Neural progenitor cell (in vitro differentiated cells): Measurements from ENCODE around the gene PTPRK. TPM values are rescaled to one million over a fixed set of nuclear protein-coding genes. Genes with fewer than 3 reads are reported as not detected.

ENCODE experiments used
- DNase-seq: peaks from one replicate; pipeline ENCODE4 v3.0.0-alpha.2; 2016; ENCODE audit warnings: low spot score
- H2AFZ ChIP-seq: fragments of 200-600 bp; sonication (generic); replicated peaks from 2 replicates; pipeline ENCODE4 v1.6.1; 2016; ENCODE audit warnings: antibody characterized with exemption
- H3F3A ChIP-seq: fragments of 200-600 bp; sonication (generic); 2 replicates; pipeline ENCODE4 v1.6.1; 2016; ENCODE audit warnings: antibody characterized with exemption, low read depth
- H3K27ac ChIP-seq: fragments of 200-600 bp; sonication (generic); 2 replicates; pipeline ENCODE4 v1.5.1; 2016; ENCODE audit warnings: mild to moderate bottlenecking
- H3K27me3 ChIP-seq: fragments of 200-600 bp; sonication (generic); 2 replicates; pipeline ENCODE4 v1.6.1; 2016; ENCODE audit warnings: mild to moderate bottlenecking, moderate library complexity
- H3K36me3 ChIP-seq: fragments of 200-600 bp; sonication (generic); 2 replicates; pipeline ENCODE4 v1.5.1; 2016
- H3K4me1 ChIP-seq: fragments of 200-600 bp; sonication (generic); 2 replicates; pipeline ENCODE4 v1.6.1; 2016; ENCODE audit warnings: mixed run types
- H3K4me2 ChIP-seq: fragments of 200-600 bp; sonication (generic); 2 replicates; pipeline ENCODE4 v1.6.1; 2016
- H3K4me3 ChIP-seq: fragments of 200-600 bp; sonication (generic); 2 replicates; pipeline ENCODE4 v1.5.1; 2016
- H3K79me2 ChIP-seq: fragments of 200-600 bp; sonication (generic); 2 replicates; pipeline ENCODE4 v1.6.1; 2016; ENCODE audit warnings: low read depth
- H3K9ac ChIP-seq: fragments of 200-600 bp; sonication (generic); 2 replicates; pipeline ENCODE4 v1.6.1; 2016
- H3K9me3 ChIP-seq: fragments of 200-600 bp; sonication (generic); 2 replicates; pipeline ENCODE4 v1.5.1; 2016; ENCODE audit warnings: low read depth
- H4K20me1 ChIP-seq: fragments of 200-600 bp; sonication (generic); 2 replicates; pipeline ENCODE4 v1.6.1; 2016; ENCODE audit warnings: low read depth
- H3K27ac Mint-ChIP-seq: 3 replicates; pipeline ENCODE4 v1.8.0; 2021; ENCODE audit warnings: mixed read lengths
- H3K27me3 Mint-ChIP-seq: 2 replicates; pipeline ENCODE4 v1.8.0; 2022; ENCODE audit warnings: low read depth, mild to moderate bottlenecking, inconsistent platforms, moderate library complexity, mixed read lengths; ENCODE audit not compliant: insufficient read depth
- H3K36me3 Mint-ChIP-seq: 3 replicates; pipeline ENCODE4 v1.8.0; 2021; ENCODE audit warnings: mixed read lengths
- H3K4me1 Mint-ChIP-seq: 3 replicates; pipeline ENCODE4 v1.8.0; 2021; ENCODE audit warnings: mixed read lengths
- H3K4me3 Mint-ChIP-seq: 3 replicates; pipeline ENCODE4 v1.8.0; 2021; ENCODE audit warnings: mild to moderate bottlenecking, moderate library complexity, mixed read lengths
- H3K9me3 Mint-ChIP-seq: 3 replicates; pipeline ENCODE4 v1.8.0; 2020; ENCODE audit warnings: mixed read lengths
- CTCF ChIP-seq: fragments of 200-600 bp; sonication (generic); IDR thresholded peaks from 2 replicates; pipeline ENCODE4 v1.5.1; 2017; ENCODE audit warnings: antibody characterized with exemption, mild to moderate bottlenecking
- EZH2 ChIP-seq: fragments of 200-600 bp; sonication (generic); IDR thresholded peaks from 2 replicates; pipeline ENCODE4 v1.6.1; 2017; ENCODE audit warnings: antibody characterized with exemption, mild to moderate bottlenecking, moderate library complexity
- EZH2phosphoT487 ChIP-seq: fragments of 200-600 bp; sonication (generic); IDR thresholded peaks from 2 replicates; pipeline ENCODE4 v1.6.1; 2017; ENCODE audit warnings: antibody characterized with exemption
- total RNA-seq: library from RNA; depleted of rRNA; stranded (reverse); fragments of >200 nt; gene quantifications from 2 replicates; pipeline ENCODE4 v1.2.3, GENCODE V29; 2015; ENCODE audit warnings: low replicate concordance

Gene PTPRK
- total RNA-seq, 1 donor from 2014 or later: 35.0 TPM

GRCh38 chr6:128397996-128398395 is 122.4 kb downstream of the PTPRK start:
- Mint-ChIP-seq H3K4me3 (no peak overlapping the region), H3K27ac (no peak overlapping the region), H3K27me3 (no peaks in the 10 kb centered on the region), H3K4me1 (no peaks in the 10 kb centered on the region), H3K9me3 (no peaks in the 10 kb centered on the region), H3K36me3 (peaks cover 2% of the 10 kb centered on the region)
- H3K4me1 ChIP-seq: no peaks in the 10 kb centered on the region
- DNase-seq: no peak
- no peak overlapping the region for H2AFZ ChIP-seq
- H3K9ac ChIP-seq: no peak overlapping the region
- TF ChIP-seq EZH2: no peak
- no peak for TF ChIP-seq EZH2phosphoT487
- TF ChIP-seq CTCF: no peak
- H3K4me3 ChIP-seq: no peak overlapping the region
- no peak overlapping the region for H3K27ac ChIP-seq
- H4K20me1 ChIP-seq: no peaks in the 10 kb centered on the region
- H3F3A ChIP-seq: no peaks in the 10 kb centered on the region
- H3K27me3 ChIP-seq: no peaks in the 10 kb centered on the region
- H3K4me2 ChIP-seq: no peak overlapping the region
- H3K9me3 ChIP-seq: no peaks in the 10 kb centered on the region
- H3K79me2 ChIP-seq: peaks cover 20% of the 10 kb centered on the region
- H3K36me3 ChIP-seq: no peaks in the 10 kb centered on the region

GRCh38 chr6:128395596-128395995 is 124.8 kb downstream of the PTPRK start:
- no peaks in the 10 kb centered on the region for H3K4me1 Mint-ChIP-seq
- Histone ChIP-seq H2AFZ (no peak overlapping the region), H3K9me3 (no peaks in the 10 kb centered on the region), H3K27ac (no peak overlapping the region), H4K20me1 (no peaks in the 10 kb centered on the region), H3K27me3 (no peaks in the 10 kb centered on the region), H3K4me3 (no peak overlapping the region), H3K4me1 (no peaks in the 10 kb centered on the region), H3K9ac (no peak overlapping the region), H3K79me2 (peaks cover 5% of the 10 kb centered on the region), H3K36me3 (no peaks in the 10 kb centered on the region), H3F3A (no peaks in the 10 kb centered on the region), H3K4me2 (no peak overlapping the region)
- H3K27me3 Mint-ChIP-seq: no peaks in the 10 kb centered on the region
- no peak for DNase-seq
- H3K27ac Mint-ChIP-seq: no peak overlapping the region
- TF ChIP-seq EZH2phosphoT487 (no peak), CTCF (no peak), EZH2 (no peak)
- no peaks in the 10 kb centered on the region for H3K9me3 Mint-ChIP-seq
- H3K4me3 Mint-ChIP-seq: no peak overlapping the region
- H3K36me3 Mint-ChIP-seq: peaks cover 2% of the 10 kb centered on the region

DNA sequence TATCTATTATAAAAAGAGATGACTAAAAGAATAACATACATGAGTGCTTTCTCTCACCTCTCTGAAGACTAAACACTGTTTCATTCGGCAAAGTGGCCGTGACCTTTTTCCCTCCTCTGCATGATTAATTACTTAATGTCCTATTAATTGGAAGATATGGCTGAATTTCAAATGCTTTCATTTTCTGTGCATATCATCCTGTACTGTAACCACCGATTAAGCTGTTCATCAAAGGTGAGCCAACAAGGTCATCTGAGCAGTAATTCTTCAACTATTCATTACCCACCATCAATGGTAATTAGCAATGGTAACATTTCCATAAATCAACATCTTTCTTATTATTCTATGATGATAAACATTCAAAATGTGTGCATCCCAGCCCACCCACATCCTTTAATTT is 125.2 kb downstream of the PTPRK start:
- no peak overlapping the region for H3K9ac ChIP-seq
- Mint-ChIP-seq H3K4me1 (no peaks in the 10 kb centered on the region), H3K36me3 (peaks cover 2% of the 10 kb centered on the region), H3K9me3 (no peaks in the 10 kb centered on the region), H3K27me3 (no peaks in the 10 kb centered on the region), H3K27ac (no peak overlapping the region), H3K4me3 (no peak overlapping the region)
- no peak overlapping the region for H3K4me2 ChIP-seq
- H3K36me3 ChIP-seq: no peaks in the 10 kb centered on the region
- no peaks in the 10 kb centered on the region for H3K4me1 ChIP-seq
- no peaks in the 10 kb centered on the region for H4K20me1 ChIP-seq
- H3K79me2 ChIP-seq: peaks cover 2% of the 10 kb centered on the region
- no peak for DNase-seq
- H3K27ac ChIP-seq: no peak overlapping the region
- H3F3A ChIP-seq: no peaks in the 10 kb centered on the region
- TF ChIP-seq EZH2phosphoT487 (no peak), EZH2 (no peak), CTCF (no peak)
- no peak overlapping the region for H3K4me3 ChIP-seq
- no peak overlapping the region for H2AFZ ChIP-seq
- no peaks in the 10 kb centered on the region for H3K27me3 ChIP-seq
- H3K9me3 ChIP-seq: no peaks in the 10 kb centered on the region

DNA sequence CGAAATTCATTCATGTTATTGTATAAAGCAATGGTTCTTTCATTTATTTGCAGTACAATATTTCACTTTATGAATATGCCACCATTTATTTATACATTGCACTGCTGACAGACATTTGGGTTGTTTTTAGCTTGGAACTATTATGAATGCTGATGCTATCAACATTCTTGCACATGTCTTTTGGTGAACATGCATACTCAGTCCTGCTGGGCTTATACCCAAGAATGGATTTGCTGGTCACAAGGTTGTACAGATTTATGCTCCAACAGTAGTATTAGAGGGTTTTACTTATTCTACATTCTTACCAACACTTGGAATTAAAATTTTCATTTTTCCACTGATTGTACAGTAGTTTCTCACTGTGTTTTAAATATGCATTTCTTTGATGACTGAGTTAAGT is 126.2 kb downstream of the PTPRK start:
- Histone ChIP-seq H3K4me3 (no peak overlapping the region), H3K9ac (no peak overlapping the region), H3K9me3 (no peaks in the 10 kb centered on the region), H2AFZ (no peak overlapping the region), H3K36me3 (no peaks in the 10 kb centered on the region), H3F3A (no peaks in the 10 kb centered on the region), H4K20me1 (no peaks in the 10 kb centered on the region), H3K27me3 (no peaks in the 10 kb centered on the region), H3K27ac (no peak overlapping the region), H3K79me2 (no peaks in the 10 kb centered on the region), H3K4me2 (no peak overlapping the region), H3K4me1 (no peaks in the 10 kb centered on the region)
- Mint-ChIP-seq H3K27ac (no peak overlapping the region), H3K36me3 (peaks cover 2% of the 10 kb centered on the region), H3K4me1 (no peaks in the 10 kb centered on the region), H3K9me3 (no peaks in the 10 kb centered on the region), H3K27me3 (no peaks in the 10 kb centered on the region), H3K4me3 (no peak overlapping the region)
- DNase-seq: no peak
- TF ChIP-seq EZH2phosphoT487 (no peak), CTCF (no peak), EZH2 (no peak)
